ENCODE data around the gene MCRIP2.
"Not testable (repeated sequence)": the region's sequence is repeated elsewhere in the genome, so short reads cannot be mapped to it uniquely, and the experiment has no call there.

MCRIP2 gene

DNA sequence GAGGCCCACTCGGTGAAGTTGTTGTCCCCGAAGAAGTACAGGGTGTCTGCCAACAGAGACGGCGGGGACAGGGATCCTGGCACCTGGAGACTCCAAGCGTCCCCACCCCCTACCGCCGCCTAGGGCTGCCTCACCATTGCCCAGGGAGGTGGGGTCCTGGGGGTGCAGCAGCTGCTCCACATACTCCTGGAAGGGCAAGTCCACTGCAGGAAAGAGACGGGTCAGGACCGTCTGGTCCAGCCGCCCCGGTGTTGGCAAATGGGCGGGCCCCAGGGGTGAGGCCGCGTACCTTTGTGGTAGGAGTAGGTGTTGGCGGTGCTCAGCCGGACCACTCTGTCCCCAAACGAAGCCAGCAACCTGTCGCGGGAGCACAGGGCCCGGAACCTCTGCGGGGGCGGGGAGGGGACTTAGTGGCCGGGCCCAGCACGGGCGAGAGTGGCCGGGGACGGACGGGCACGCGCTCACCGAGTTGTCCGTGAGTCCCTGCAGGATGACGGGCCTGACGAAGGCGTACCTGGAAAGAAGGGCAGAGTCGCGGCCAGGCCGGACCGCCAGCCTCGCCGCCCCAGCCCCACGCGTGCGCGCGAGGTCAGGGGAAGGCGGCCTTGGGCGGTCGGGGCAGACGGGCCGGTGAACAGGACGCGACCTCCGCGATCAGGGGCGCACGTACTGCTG, 41.9 kb downstream of the MCRIP2 start:
- no peak for DNase-seq

DNA sequence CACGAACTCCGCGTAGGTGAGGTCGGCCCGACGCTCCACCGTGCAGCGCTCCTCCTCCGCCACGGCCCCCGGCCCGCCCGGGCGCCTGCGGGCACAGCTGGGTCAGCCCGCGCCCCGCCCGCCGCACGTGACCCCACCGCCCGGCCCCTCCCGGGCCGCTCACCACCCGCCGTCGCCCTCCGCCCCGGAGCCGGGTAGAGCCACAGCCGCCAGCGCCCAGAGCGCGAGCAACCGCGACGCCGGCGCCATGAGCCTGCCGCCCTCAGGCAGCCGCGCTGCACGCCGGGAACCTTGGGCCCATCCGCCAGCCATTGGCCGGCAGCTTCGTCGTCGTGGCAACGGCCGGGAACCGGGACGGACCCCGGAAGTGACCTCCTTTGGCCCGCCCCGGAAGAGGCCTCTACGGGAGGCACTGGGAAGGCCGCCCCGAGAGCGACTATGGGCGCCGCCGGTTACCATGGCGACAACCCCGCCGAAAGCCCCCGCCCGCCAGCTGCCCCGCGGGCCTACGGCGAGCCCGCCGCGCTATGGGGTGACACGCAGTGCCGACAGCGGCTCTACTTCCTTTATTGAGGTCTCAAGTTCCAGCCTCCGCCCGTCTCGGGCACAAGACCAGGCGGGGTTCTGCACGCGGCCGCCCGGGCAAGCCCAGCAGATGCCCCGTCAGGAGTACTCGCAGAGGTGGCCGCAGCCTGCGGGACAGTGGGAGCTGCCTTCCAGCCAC, 42.6 kb downstream of the MCRIP2 start, which contains the start of gene JMJD8:
Gene JMJD8 (minus strand): TSS at position 264 of the 724 bp plus-strand sequence. CDS start 15 bp downstream, at position 249.
- peak; percentile 98 for DNase-seq

DNA sequence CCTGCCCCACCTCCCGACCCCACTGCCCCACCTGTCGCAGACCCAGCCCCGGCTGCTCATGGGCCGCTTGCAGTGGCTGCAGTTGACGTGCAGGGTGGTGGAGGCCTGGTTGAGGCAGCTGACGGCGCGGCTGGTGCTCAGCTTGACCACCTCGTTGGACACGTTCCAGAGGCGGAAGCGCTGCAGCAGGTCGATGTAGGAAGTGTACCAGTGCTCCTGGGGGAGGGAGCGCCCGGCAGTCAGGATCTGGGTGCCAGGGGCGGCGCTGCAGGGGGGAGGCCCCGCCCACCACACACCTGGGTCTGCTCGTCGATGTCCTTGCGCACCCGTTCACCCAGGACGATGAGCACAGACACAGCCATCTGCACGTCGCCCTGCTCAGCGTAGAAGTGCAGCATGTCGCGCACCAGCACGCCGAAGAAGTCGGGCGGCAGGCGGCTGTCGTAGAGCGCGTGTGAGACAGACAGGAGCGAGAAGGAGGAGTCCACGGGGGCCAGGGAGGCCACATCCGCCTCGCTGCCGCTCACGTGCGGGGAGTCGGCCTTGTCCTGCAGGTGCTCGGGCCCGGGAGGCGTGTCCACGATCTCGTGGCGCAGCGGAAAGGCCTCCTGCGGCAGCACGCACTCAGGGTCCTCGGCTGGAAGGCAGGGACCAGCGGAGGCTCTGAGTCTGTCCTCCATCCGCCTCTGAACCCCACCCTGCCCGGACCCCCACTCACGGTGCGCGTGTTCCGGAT, 43.5 kb downstream of the MCRIP2 start:
- no peak for DNase-seq

- DNase-seq = no peak
These were observed 44.3 kb downstream of the MCRIP2 start for GRCh38 chr16:685967-686366.

GRCh38 chr16:686459-687260, 45.0 kb downstream of the MCRIP2 start:
- DNase-seq = no peak

DNA sequence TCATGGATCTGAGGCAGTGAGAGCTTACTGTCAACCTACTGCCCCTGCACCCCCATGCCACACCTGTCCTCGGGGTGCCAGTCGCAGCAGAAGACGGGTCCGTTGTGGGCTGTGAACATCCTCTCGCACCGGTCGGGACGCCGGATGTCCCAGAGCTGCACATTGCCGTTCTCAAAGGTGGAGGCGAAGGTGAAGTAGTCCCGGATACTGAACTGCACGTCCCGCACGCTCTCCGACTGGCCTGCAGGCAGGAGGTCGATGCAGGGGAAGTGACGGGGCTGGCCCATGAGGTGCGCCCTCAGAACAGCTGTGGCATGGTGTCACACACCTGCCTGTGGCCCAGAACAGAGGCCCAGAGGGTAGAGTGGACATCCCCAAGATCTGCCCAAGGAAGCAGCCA, 45.9 kb downstream of the MCRIP2 start:
- no peak for DNase-seq

GRCh38 chr16:689175-689897, 47.7 kb downstream of the MCRIP2 start:
- DNase-seq = no peak

- not testable (repeated sequence) for DNase-seq
These were observed 49.6 kb downstream of the MCRIP2 start for GRCh38 chr16:691242-691641.

GRCh38 chr16:692356-693108, 50.9 kb downstream of the MCRIP2 start:
- DNase-seq = no peak

GRCh38 chr16:693364-693763, 51.7 kb downstream of the MCRIP2 start:
- no peak for DNase-seq

- DNase-seq = no peak
These were observed 52.1 kb downstream of the MCRIP2 start for GRCh38 chr16:693766-694165.

- DNase-seq = no peak
These were observed 52.7 kb downstream of the MCRIP2 start for GRCh38 chr16:694187-694862.

- DNase-seq = no peak
These were observed 53.3 kb downstream of the MCRIP2 start for GRCh38 chr16:694863-695354.

- peak; percentile 85 for DNase-seq
These were observed 53.9 kb downstream of the MCRIP2 start for GRCh38 chr16:695355-696089.

Data from activated CD8-positive, alpha-beta memory T cell treated with anti-CD3 and anti-CD28 coated beads, Interleukin-2, amount 50 U/mL, for 48 hours (primary cell).